Immature natural killer cell (primary cell): ENCODE results near the gene PADI1. TPM values are rescaled to one million over a fixed set of nuclear protein-coding genes. Genes with fewer than 3 reads are reported as not detected.

ENCODE experiments used
- DNase-seq, 3 donors: peaks; one replicate each; pipeline ENCODE4 v3.0.0; 2022; ENCODE audit warnings: mixed read lengths in 1 of 3
- H3K27ac Mint-ChIP-seq, 6 donors: one replicate each; pipeline ENCODE4 v1.8.0; 2020; ENCODE audit warnings: mixed read lengths in 6 of 6, mild to moderate bottlenecking in 5 of 6, inconsistent platforms in 4 of 6, moderate library complexity in 3 of 6
- H3K27me3 Mint-ChIP-seq, 3 donors: one replicate each; pipeline ENCODE4 v1.8.0; 2020 to 2021; ENCODE audit warnings: low read depth in 3 of 3, mild to moderate bottlenecking in 3 of 3, mixed read lengths in 3 of 3, moderate library complexity in 3 of 3, inconsistent platforms in 1 of 3
- H3K36me3 Mint-ChIP-seq, 3 donors: one replicate each; pipeline ENCODE4 v1.8.0; 2020; ENCODE audit warnings: mixed read lengths in 3 of 3, inconsistent platforms in 2 of 3, mild to moderate bottlenecking in 2 of 3
- H3K4me1 Mint-ChIP-seq, 2 donors: one replicate each; pipeline ENCODE4 v1.8.0; 2020; ENCODE audit warnings: inconsistent platforms in 2 of 2, mild to moderate bottlenecking in 2 of 2, mixed read lengths in 2 of 2, moderate library complexity in 1 of 2
- H3K4me3 Mint-ChIP-seq, 5 donors: one replicate each; pipeline ENCODE4 v1.8.0; 2020; ENCODE audit warnings: mild to moderate bottlenecking in 5 of 5, mixed read lengths in 5 of 5, inconsistent platforms in 3 of 5, moderate library complexity in 3 of 5
- H3K9me3 Mint-ChIP-seq, 6 donors: one replicate each; pipeline ENCODE4 v1.8.0; 2020; ENCODE audit warnings: mild to moderate bottlenecking in 6 of 6, mixed read lengths in 6 of 6, inconsistent platforms in 4 of 6, moderate library complexity in 3 of 6
- polyA plus RNA-seq, 3 donors: library from polyadenylated mRNA; unstranded; fragments of 300-500 nt; fragmentation: Illumina TruSeq; gene quantifications; one replicate each; pipeline ENCODE4 v1.2.3, GENCODE V29; 2021

Gene PADI1
- polyA plus RNA-seq, 3 donors from 2014 or later = not detected

DNA sequence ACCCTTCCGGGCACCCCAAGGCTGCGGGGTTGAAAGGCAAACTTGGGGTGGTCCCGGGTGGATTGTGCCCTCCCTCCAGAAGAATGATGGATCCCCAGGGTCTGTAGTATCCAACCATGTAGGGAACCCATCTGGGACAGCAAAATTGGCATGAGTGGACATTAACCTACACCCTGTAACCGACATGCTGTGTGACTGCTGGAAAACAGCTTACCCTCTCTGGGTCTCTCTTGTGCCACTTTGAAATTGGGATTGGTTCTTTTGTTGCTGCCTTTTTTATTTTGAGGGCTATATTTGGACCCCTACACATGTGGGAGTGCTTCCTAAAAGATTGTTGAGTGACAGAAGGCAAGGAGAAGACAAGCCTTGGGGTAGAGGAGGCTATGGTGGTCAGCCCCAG is 19.5 kb downstream of the PADI1 start:
- H3K27ac Mint-ChIP-seq = no peak overlapping the region
- no peaks in the 10 kb centered on the region for H3K9me3 Mint-ChIP-seq
- H3K4me3 Mint-ChIP-seq = no peak overlapping the region
- DNase-seq = no peak
- H3K27me3 Mint-ChIP-seq = peaks cover 0 to 3% (median 2%) of the 10 kb centered on the region in 3 donors
- no peaks in the 10 kb centered on the region for H3K36me3 Mint-ChIP-seq
- no peaks in the 10 kb centered on the region for H3K4me1 Mint-ChIP-seq

DNA sequence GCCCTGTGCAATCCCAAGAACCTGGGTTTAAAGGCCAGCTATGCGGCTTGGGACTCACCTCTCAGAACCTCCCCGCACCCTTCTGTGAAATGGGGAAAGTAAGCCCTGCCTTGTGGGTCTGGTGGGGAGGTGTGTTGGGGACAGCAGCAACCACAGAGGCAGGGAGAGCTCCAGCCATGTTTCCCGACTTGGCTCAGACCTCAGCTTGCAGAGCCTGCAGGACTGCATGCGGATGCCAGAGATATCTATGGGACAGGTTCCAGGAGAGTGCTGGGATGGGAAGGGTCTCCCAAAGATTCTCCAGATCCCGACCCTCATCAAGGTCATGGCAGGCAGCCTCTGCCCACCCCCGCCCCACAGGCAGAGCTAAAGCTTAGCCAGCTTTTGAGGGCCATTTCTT is 20.2 kb downstream of the PADI1 start:
- H3K27me3 Mint-ChIP-seq = peaks cover 2 to 3% (median 2%) of the 10 kb centered on the region in 3 donors
- H3K9me3 Mint-ChIP-seq = peaks cover 0 to 1% (median 0%) of the 10 kb centered on the region in 6 donors
- H3K36me3 Mint-ChIP-seq = no peaks in the 10 kb centered on the region
- no peaks in the 10 kb centered on the region for H3K4me1 Mint-ChIP-seq
- no peak overlapping the region for H3K27ac Mint-ChIP-seq
- no peak overlapping the region for H3K4me3 Mint-ChIP-seq
- DNase-seq = no peak

DNA sequence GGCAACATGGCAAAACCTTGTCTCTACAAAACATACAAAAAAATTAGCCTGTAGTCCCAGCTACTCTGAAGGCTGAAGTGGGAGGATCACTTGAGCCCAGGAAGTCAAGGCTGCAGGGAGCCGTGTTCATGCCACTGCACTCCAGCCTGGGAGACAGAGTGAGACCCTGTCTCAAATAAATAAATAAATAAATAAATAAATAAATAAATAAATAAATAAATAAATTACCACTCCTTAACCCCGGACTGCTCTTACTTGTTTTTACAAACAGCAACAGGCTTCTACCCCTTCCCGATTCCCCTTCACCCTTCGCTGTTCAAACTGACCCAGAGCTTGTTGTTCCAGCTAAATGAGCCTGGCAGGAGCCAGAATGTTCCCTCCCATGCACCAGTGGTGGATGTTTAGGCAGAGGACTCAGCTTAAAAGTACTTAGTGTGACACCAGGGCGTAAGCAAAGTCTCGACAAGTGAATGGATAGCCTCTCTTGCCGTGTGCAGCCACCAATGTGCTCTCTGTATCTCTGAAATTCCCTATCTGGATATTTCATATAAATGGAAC is 22.5 kb downstream of the PADI1 start:
- Mint-ChIP-seq H3K4me1 (no peaks in the 10 kb centered on the region), H3K36me3 (no peaks in the 10 kb centered on the region), H3K4me3 (no peak overlapping the region), H3K9me3 (peaks cover 0 to 1% (median 0%) of the 10 kb centered on the region in 6 donors), H3K27ac (no peak overlapping the region), H3K27me3 (peaks cover 2 to 4% (median 3%) of the 10 kb centered on the region in 3 donors)
- DNase-seq = no peak

DNA sequence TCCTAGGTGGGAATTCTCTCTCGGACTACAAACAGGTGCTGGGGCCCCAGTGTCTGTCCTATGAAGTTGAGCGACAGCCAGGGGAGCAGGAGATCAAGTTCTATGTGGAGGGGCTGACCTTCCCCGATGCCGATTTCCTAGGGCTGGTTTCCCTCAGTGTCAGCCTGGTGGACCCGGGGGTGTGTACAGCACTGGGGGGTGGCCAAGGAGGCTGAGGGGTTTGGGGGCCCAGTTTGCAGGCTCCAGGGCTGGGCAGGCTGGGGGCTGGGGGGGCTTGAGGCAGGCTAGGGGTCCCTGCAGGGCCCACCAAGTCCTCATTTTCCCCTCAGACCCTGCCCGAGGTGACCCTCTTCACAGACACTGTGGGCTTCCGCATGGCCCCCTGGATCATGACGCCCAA is 23.7 kb downstream of the PADI1 start:
- Mint-ChIP-seq H3K27me3 (peaks cover 2 to 4% (median 3%) of the 10 kb centered on the region in 3 donors), H3K4me3 (no peak overlapping the region)

DNA sequence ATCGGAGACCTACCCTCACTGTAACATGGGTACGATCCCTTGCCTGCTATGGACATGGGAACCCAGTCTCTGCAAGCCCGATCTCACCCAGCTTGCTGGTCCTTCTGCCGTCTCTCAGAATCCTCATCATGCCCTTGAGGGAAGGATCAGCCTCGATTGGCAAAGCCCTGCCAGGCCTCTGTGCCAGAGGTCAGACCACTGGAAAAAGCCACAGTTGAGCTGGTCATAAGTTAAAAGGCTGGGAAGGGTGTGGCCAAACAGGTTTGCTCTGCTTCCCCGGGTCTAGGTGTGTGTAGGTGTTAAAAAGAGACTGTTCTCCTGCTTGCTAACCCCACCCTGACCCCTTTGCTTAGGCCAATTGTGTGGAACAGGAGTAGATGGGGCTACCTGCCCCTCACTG is 24.5 kb downstream of the PADI1 start:
- H3K4me1 Mint-ChIP-seq = peaks cover 0 to 2% of the 10 kb centered on the region in 2 donors
- H3K4me3 Mint-ChIP-seq = no peak overlapping the region
- no peak overlapping the region for H3K27ac Mint-ChIP-seq
- peaks cover 2 to 4% (median 3%) of the 10 kb centered on the region in 3 donors for H3K27me3 Mint-ChIP-seq
- H3K36me3 Mint-ChIP-seq = no peaks in the 10 kb centered on the region
- DNase-seq = no peak
- H3K9me3 Mint-ChIP-seq = peaks cover 0 to 1% (median 0%) of the 10 kb centered on the region in 6 donors

More for the DNA sequence above, 23.7 kb downstream of the PADI1 start:
- peaks cover 0 to 2% of the 10 kb centered on the region in 2 donors for H3K4me1 Mint-ChIP-seq
- peaks cover 0 to 1% (median 0%) of the 10 kb centered on the region in 6 donors for H3K9me3 Mint-ChIP-seq
- no peak overlapping the region for H3K27ac Mint-ChIP-seq
- H3K36me3 Mint-ChIP-seq = no peaks in the 10 kb centered on the region
- DNase-seq = no peak

DNA sequence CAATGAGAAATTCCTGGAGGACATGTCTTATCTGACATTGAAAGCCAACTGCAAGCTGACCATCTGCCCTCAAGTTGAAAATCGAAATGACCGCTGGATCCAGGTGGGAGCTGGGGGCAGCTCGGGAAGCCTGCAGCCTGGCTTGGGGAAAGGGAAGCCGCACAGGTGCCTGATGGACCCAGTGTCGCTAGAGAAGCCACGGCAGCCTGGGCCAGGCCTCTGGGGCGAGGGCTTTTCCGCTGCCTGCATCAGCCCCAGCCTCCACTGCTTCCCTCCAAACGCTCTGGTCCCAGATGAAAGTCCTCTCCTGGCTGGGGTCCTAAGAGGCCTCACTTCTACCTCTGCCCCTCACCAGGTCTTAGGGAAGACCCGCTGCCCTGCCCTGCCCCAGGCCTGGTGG is 25.2 kb downstream of the PADI1 start:
- H3K27ac Mint-ChIP-seq = no peak overlapping the region
- peaks cover 0 to 1% (median 0%) of the 10 kb centered on the region in 6 donors for H3K9me3 Mint-ChIP-seq
- H3K4me1 Mint-ChIP-seq = peaks cover 0 to 2% of the 10 kb centered on the region in 2 donors
- no peaks in the 10 kb centered on the region for H3K36me3 Mint-ChIP-seq
- no peak for DNase-seq
- H3K27me3 Mint-ChIP-seq = peaks cover 2 to 4% (median 3%) of the 10 kb centered on the region in 3 donors
- no peak overlapping the region for H3K4me3 Mint-ChIP-seq

DNA sequence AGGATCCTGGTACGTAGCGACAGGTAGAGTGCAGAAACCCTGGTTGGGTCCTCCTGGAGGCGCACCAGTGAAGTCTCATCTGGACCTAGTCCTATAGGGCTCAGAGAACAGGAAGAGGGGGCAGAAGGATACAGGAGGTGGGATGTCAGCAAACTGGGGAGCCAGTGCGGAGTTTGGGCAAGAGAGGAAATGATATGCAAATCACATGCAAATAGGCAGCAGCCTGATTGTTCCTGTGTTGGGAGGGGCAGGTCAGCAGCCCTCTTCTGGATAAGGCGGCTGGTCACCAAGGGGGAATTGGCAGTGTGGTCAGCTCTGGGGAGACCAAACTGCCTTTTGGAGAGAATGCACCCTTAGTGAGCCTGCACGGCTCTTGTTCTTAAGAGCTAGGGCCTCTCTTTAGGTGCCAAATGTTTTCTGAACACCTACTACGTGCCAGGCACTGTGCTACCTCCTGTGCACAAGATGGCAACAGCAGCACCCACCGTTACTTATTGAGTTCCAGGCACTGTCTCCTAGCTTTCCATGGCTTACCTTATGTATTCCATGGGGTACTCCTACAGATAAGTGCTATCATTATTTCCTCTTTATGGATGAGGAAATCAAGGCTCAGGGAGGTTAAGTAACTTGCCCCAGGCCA is 25.9 kb downstream of the PADI1 start:
- Mint-ChIP-seq H3K27ac (no peak overlapping the region), H3K4me1 (peaks cover 0 to 2% of the 10 kb centered on the region in 2 donors), H3K9me3 (peaks cover 0 to 1% (median 0%) of the 10 kb centered on the region in 6 donors), H3K4me3 (no peak overlapping the region), H3K36me3 (no peaks in the 10 kb centered on the region), H3K27me3 (peaks cover 2 to 6% (median 3%) of the 10 kb centered on the region in 3 donors)
- no peak for DNase-seq

DNA sequence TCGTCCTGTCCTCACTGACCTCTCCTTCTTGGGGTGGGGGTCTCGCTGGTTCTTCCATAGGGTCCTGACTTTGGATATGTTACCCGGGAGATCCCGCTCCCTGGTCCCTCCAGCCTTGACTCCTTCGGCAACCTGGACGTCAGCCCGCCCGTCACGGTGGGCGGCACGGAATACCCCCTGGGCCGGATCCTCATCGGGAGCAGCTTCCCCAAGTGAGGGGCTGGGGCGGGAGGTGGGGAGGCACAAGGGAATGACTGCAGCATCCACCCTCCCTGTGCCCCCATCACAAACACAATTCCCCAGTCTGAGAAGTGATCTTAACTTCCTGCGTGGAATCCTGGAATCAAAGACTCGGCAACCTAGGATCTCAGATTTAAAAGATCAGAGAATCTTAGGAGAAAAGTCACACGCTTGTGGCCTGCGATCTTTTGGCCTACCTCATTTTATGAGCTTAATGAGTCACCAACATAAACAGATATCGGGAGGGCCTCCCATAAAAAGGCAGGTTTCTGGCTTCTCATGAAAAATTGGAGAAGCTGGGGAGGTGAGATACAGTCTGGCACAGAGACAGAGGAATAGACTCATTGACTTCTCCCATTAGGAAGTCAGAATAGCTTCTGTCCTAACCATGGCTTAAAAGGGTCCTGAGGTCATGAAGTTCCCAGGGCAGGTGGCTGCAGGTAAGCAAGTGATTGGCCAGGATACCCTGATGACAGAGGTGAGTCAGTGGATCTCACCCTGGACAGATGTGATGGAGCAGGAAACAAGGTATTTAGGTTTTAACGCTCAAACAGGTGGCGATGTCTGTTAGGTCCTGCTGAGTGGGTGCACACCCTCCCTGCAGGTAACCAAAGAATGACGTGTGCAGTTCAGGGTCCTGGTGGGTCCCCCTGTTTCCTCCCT is 28.1 kb downstream of the PADI1 start:
- Mint-ChIP-seq H3K27ac (no peak overlapping the region), H3K27me3 (peaks cover 2 to 6% (median 4%) of the 10 kb centered on the region in 3 donors), H3K4me3 (no peak overlapping the region), H3K4me1 (peaks cover 0 to 2% of the 10 kb centered on the region in 2 donors), H3K9me3 (peaks cover 0 to 1% (median 0%) of the 10 kb centered on the region in 6 donors), H3K36me3 (no peaks in the 10 kb centered on the region)
- DNase-seq = no peak

DNA sequence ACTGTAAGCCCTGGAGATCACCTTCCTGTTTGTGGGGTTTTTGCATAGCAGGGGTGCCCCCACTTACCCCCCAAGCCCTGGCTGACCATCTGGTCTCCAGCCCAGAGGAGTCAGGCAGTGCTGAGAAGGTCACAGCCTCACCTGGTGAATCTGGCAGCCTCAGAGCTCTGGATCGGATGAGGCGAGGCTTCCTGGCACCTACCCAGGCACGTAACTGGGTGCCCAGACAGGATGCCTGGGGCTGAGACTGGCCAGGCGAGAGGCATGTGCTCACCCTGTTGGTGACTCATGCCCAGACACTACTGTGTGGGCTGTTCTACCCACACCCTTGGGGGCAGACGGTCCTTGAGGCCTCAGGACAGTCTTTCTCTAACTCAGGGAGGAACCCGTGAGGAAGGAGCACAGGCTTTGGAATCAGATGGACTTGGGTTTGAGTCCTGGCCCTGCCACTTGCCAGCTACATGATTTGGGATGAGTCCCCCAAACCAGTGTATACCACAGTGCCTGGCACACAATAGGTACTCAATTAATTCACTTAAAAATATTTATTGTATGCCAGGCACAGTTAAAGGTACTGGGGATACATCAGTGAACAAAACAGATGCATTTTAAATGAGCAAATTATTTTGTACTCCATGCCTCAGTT is 28.9 kb downstream of the PADI1 start:
- Mint-ChIP-seq H3K27me3 (peaks cover 2 to 6% (median 4%) of the 10 kb centered on the region in 3 donors), H3K4me3 (no peak overlapping the region), H3K36me3 (no peaks in the 10 kb centered on the region), H3K27ac (no peak overlapping the region), H3K9me3 (peaks cover 0 to 1% (median 0%) of the 10 kb centered on the region in 6 donors), H3K4me1 (peaks cover 0 to 2% of the 10 kb centered on the region in 2 donors)
- DNase-seq = no peak

DNA sequence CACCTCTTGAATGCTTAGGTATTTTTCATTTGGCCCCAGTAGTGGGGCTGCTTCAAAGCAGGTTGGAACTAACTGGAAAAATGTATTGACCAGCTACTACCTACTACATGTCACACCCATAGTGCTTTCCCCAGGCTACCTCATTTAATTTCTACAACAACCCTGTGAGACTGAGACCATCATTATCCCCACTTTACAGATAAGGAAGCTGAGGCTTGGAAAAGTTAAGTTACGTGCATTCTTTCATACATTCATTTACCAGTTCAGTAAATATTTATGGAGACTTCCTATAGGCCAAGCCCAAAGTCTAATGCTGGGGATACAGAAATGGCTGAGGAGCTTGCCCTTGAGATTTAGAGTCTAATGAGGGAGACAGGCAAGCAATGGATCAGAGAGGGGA is 29.5 kb downstream of the PADI1 start:
- DNase-seq = no peak
- peaks cover 2 to 6% (median 4%) of the 10 kb centered on the region in 3 donors for H3K27me3 Mint-ChIP-seq
- H3K36me3 Mint-ChIP-seq = no peaks in the 10 kb centered on the region
- H3K27ac Mint-ChIP-seq = no peak overlapping the region
- peaks cover 0 to 1% (median 0%) of the 10 kb centered on the region in 6 donors for H3K9me3 Mint-ChIP-seq
- H3K4me1 Mint-ChIP-seq = peaks cover 0 to 2% of the 10 kb centered on the region in 2 donors
- no peak overlapping the region for H3K4me3 Mint-ChIP-seq

DNA sequence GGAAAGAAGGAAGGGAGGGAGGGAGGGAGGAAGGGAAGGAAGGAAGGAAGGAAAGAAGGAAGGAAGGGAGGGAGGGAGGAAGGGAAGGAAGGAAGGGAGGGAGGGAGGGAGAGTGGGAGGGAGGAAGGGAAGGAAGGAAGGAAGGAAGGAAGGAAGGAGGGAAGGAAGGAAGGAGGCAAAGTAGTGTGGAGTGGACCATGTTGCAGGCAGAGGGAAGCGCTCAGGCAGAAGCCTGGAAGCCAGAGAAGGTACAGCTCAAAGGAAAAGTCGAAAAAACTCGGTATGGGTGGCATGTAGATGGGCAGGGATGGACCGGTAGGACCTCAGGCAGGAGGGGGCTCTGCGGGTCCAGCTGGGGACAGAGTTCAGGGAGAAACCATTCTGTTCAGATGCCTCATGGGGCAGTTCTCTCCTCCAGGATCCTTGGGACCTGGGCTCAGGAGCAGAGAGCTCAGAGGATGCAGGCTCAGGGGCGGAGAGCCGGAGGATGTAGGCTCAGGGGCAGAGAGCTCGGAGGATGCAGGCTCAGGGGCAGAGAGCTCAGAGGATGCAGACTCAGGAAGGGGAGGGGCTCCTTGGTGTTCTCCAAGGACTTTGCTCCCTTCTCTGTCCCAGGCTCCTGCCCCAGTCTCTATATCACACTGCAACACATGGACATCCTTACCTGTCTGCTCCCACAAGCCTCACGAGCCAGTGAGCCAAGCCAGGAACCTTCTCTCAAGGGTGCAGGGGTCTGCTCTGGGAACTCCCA is 30.4 kb downstream of the PADI1 start:
- Mint-ChIP-seq H3K4me1 (peaks cover 0 to 2% of the 10 kb centered on the region in 2 donors), H3K4me3 (no peak overlapping the region), H3K9me3 (no peaks in the 10 kb centered on the region), H3K36me3 (no peaks in the 10 kb centered on the region), H3K27me3 (peaks cover 3 to 4% (median 4%) of the 10 kb centered on the region in 3 donors), H3K27ac (no peak overlapping the region)
- DNase-seq = no peak

DNA sequence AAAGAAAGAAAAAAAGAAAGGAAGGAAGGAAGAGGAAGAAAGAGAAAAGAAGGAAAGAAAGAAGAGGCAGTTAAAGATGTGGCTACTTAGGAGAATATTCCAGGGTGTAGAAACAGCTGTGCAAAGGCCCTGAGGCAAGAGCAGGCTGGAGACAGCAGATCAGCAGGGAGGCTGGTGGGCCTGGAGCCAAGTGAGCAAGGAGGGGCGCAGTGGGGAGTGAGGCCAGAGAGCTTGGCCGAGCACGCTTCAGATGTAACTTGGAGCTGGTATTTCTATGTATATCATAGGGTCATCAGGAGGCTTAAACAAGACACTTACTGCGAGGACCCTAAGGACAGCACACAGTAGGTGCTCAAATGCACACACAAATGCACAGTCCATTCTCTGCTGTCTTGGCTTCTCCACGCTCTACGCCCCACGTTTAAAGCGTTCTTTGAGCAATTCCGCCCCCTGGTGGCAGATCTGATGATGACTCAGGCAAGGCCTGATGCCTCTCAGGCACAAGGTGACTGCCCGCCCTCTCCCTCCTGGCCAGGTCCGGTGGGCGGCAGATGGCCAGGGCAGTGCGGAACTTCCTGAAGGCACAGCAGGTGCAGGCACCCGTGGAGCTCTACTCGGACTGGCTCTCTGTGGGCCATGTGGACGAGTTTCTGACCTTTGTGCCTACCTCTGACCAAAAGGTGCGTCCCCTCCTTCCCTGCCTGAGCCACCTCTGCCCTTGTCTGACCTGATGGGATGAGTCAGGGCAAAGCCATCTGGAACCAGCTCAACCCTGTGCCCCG is 32.0 kb downstream of the PADI1 start:
- Mint-ChIP-seq H3K4me3 (no peak overlapping the region), H3K36me3 (no peaks in the 10 kb centered on the region), H3K27me3 (peaks cover 2 to 5% (median 4%) of the 10 kb centered on the region in 3 donors), H3K9me3 (no peaks in the 10 kb centered on the region), H3K27ac (no peak overlapping the region), H3K4me1 (peaks cover 0 to 2% of the 10 kb centered on the region in 2 donors)
- DNase-seq = peak; percentile 67 to 74 (median 67)
